Islet of Langerhans (tissue), 1 donor: ENCODE measurements around the gene RASAL1.

Source experiments
- FAIRE-seq: peaks from one replicate; lab custom pipeline; 2011; peaks lifted over from hg19 to GRCh38; lab: Jason Lieb, UNC

Gene RASAL1

DNA sequence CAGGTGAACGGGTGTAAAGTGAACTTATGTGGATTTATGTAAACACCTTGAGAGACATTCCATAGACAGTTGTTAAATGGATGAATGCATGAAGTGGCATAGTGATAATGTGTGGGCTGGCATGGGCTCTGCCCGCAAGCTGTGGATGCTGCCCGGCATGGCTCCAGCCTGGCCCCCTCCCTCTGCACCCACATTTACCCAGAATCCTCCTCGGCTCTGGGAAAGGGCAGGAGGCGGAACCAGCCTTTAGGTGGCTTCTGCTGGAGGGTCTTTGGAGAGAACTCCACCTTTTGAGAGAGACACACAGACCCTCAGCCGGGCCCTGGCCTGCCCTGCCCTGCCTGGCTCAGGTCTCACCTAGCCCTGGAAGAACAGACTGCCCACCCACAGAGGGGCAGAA is 18.7 kb downstream of the RASAL1 start:
- FAIRE-seq, result no peak

DNA sequence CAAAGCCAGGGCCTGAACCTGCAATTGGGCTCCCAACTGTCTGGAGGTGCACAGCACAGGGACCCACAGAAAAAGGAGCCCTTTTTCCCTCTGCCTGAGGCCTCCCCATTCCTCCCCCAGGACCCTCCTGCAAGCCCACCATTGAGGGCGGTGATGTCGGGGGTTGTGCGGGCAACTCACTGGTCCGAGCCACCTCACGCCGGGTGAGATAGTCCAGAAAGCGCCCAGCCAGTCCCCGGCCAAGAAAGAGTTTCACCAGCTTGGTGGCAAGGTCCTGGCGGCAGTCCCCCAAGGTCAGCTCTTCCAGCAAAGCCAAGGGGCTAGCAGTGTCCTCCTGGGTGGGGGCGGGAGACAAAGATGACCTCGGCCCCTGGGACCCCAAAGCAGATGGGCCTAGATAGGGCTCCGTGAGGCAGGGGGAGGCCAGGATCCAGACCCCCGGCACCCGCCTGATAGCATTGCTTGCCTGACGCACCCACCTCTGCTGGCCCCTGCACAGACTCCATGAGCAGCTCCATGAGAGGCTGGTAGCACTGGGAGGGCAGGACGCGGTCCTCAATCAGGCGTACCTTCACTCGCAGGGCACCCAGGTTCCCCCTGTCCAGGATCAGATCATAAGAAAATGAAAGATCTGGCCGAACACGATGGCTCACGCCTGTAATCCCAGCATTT is 20.0 kb downstream of the RASAL1 start:
- no peak for FAIRE-seq

DNA sequence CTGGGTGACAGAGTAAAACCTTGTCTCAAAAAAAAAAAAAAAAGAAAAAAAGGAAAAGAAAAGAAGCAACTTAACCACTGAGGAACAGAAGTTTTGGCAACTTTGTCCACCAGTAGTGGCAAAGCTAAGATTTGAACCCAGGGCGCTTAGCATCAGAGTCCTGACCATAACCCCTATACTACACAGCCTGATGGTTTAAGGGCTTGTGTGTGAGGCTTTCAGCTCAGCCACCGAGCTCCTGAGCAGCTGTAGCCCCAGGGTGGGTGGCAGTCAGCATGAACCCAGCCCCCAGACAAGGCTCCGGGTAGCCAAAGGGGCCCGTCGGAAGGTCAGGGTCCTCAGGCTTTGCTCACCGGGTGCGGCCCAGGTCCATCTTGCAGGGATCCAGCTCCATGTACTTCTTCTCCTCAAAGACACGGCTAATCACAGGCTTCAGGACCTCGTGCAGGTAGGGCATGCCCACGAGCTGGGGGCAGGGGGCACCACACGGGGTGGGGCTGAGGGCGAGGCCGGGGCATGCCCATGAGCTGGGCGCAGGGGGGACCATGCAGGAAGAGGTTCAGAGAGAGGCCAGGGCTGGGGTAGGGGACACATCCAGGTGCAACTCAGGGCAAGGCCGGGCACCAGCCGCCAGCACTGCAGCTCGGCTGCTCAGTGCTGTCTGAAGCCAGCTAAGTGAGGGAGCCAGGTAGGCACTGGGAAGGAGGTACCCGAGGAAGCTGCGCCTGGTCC is 20.9 kb downstream of the RASAL1 start:
- no peak for FAIRE-seq

DNA sequence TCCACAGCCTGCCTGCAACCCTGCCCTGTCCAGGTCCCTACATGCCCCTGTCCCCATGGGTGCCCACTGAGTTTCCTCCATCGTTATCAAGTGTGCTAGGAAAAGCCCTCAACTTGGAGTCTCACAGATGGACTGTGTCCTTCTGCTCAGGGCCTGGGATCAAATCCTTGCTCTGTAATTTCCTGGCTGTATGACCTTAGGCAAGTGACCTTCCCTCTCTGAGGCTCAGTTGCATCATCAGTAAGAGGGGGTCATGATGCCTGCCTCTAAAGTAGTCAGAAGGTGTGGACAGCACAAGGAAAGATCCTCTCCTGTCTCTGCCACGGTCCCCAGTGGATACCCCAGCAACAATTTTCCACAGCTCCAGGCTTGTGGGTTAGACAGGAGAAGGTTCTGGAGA is 22.2 kb downstream of the RASAL1 start:
- FAIRE-seq, result no peak

DNA sequence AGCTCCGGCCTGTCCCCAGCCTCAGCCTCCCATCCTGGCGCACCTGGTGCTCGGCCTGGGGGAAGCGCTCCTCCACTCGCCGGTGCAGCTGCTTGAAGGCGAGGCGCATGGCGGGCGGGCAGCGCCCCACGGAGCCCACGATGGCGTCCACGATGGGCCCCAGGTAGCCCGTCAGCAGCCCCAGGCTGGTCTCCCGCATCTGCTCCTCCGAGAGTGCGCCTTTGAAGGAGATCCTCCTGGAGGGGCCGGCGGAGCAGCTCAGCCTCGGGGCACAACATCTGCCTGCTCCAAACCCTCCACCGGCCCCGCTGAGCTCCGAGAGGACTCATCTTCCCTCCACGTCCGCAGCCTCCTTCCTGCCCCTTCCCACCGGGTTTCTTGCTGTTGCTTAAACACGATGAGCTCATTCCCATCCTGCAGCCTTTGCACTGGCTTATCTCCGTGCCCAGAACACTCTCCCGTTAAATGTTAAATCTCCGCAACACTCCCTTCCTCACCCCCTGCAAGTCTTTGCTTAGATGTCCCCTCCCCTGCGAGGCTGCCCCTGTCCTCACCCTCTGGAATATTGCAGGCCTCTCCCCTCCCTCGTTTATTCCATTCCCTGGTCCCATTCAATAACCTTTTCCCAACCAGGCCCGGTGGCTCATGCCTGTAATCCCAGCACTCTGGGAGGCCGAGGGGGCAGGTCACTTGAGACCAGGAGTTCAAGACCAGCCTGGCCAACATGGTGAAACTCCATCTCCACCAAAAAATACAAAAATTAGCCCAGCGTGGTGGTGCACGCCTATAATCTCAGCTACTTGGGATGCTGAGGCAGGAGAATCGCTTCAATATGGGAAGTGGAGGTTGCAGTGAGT is 23.3 kb downstream of the RASAL1 start:
- no peak for FAIRE-seq

DNA sequence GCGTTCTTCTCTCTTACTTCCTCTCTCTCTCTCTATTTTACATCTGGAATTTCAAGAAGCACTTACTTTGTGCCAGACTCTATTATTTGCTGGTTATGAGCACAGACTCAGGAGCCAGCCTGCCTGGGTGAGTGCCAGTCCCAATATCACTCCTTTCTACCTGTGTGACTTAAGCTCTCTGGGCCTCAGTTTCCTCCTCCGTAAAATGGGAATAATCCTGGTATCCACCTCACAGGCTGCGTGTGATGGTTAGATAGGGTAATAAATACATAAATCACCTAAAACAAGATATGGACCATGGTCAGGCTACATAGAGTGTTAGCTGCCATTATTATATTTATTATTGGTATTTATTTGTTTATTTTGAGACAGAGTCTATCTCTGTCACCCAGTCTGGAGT is 24.3 kb downstream of the RASAL1 start:
- no peak for FAIRE-seq

DNA sequence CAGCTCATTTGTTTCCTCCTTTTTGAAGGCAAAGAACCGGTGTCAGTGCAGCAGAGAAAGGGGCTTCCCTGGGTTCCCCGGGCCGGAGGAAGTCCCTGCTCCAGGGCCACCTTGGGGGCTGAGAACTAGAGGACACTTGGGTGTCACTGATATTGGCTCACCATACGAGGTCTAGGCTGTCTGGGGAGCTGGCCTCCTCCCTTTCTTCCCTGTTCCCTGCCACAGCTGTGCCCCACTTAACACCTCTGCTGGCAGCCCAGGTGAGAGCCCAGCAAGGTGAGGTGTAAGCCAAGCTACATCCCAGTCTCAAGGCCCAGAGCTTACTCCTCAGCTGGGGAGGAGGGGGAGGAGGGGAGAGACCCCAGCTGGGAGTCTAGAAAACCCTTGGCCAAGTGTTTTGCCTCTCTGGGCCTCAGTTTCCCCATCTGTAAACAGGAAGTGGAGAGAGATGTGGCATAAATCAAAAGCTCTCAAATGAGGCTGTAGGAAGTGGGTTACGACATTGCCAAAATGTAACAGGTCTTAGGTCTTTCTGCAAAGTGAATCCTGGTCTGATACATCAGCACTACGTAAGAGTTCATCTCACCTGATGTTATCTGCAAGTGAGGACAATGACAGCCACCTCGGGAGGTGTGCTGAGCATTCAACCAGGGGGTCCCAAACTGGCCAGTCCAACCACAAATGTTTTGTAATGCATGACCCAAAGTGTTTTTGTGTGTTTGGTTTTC is 25.5 kb downstream of the RASAL1 start:
- no peak for FAIRE-seq

DNA sequence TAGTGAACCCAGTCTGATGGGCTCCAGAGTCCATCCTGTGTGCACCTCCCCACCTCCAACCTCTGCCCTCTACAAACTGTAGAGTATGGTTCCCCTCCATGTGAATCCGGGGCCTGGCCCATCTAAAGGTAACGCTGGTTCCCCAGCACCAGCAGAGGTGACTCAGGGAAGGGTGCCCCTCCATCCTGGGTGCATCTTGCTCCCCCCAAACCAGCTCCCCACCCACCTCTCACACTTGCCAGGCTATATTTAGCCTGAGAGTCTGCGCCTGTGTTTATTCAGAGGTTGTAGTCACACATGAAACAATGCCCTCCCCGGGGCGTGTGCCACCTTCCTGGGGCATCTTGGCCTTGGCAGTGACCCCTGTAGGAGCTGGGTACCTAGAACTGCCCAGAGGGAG is 26.2 kb downstream of the RASAL1 start:
- FAIRE-seq, result no peak

DNA sequence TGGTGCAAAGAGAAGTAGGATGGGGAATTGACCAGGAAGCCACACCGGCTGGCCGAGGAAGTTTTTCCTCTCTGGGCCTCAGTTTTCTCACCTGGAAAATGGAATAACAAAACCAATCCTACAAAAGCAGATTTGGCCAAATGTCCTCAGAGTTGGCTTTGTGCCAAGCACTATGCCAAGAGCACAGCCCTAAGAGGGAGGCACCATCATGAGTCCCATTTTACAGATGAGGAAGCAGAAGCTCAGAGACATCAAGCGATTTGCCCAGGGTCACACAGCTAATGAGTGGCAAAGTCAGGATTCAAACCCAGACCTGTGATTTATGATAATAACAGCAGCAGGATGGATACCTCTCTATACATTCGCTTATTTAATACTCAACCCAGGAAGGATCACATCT is 27.3 kb downstream of the RASAL1 start:
- FAIRE-seq, result no peak

DNA sequence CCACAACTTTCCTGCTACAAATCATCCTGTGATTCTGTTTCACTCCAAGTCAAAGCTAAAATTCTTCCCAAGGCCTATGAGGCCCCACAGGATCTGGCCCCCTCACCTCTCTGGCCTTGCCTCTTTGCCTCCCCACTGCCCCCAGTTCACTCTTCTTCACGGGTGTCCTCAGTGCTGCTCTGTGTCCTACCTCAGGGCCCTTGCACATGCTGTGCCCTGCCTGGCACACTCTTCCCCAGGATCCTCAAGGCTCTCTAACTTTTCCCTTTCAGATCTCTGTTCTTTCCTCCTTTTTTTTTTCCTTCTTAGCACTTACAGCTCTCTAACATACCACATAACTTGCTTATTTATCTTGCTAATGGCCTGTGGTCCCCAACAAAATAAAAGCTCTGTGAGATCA is 29.2 kb downstream of the RASAL1 start:
- FAIRE-seq, result no peak

DNA sequence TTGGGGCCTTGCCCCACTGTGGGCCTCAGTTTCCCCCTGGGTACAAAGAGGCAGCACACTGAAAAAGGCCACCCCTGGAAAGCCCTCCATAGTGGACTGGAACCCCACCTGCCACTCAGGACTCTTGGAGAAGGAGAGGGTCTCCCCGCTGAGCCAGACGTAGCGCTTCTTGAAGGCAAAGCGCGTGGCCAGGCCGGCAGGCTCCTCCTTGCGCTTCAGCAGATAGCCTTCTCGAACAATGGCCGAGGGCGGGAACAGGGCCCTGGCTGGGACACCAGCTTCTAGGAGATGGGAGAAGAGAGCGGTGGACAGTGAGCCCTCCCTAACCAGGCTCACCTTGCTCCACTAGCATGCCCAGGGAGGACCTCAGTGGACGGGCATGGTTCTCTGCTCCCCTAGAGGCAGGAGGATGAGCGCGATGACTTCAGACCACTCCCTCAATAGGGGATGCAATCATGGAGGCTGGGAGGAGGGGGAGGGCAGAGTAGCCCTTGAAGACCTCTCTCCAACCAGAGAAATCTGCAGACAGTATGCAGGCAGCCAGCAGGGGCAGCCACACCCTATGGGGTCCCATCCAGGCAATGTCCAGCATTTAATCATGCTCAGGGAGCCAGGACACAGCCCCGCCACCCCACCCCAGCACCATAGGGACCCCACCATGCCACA is 29.8 kb downstream of the RASAL1 start:
- FAIRE-seq, result no peak

DNA sequence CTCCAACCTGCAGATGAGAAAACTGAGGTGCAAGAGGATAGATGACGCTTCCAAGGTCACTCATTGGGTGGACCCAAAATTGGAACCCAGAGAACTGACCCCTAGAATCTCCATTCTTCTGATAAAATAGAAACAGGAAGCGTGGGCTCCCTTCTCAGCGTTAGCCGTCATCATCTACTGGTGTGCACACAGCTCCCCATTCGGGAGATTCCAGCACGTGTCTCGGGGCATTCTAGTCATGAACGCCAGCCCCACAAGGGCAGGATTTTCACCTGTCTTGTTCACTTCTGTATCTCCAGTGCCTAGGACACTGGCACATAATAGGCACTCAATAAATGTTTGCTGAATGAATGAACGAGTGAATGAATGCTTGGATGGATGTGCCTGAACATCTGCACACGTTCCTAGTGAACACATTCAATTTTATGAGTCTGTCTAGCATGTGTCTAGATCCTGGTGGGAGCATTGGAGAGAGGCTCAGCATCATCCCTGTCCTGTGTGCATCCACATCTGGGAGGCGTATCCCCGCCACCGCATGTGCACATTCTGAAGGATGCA is 30.5 kb downstream of the RASAL1 start:
- FAIRE-seq, result no peak

DNA sequence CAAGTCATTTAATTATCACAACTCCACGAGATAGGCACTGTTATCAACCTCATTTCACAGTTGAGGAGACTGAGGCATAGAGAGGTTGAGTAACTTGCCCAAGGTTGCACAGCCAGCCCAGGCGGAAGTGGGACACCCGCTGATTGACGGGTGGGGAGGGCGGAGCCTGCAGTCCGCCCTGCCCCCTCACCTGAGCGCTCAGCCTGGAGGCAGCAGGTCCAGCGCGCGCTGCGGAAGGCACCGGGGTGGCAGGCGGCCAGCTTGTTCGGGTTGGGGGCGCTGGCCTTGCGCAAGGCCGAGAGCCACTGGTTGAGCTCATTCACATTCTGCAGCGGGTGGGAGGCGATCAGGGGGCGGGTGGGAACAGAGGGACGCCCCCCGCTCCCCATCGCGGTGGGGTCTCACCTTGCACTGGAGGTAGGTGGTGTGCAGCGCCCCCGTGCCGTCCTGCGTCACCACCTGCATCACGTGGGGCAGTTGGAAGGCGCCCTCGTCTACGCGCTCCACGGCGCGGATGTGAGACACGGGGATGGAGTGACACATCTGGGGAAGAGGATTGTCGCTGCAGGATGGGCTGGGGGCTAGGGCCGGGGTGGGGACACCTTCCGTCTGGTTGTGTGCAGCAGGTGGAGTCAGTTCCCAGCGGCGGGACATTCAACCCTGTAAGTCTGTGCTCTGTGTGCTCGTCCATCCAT is 31.7 kb downstream of the RASAL1 start:
- FAIRE-seq, result no peak

DNA sequence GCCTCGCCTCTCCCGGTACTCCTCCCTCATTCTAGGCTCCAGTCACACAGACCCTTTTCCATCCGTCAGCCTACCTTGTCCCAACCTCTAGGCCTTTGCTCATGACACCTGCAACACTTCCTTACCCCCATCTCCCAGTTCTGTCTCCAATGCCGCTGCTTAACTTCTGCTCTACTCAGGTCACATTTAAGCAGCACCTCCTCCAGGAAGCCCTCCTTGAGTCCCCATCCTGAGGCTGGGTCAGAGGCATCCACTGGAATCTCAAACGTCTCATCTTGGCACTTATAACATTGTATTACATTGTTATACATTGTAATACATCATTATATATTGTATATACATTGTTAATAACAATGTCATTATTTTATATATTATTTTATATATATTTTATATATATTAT is 32.8 kb downstream of the RASAL1 start:
- no peak for FAIRE-seq

DNA sequence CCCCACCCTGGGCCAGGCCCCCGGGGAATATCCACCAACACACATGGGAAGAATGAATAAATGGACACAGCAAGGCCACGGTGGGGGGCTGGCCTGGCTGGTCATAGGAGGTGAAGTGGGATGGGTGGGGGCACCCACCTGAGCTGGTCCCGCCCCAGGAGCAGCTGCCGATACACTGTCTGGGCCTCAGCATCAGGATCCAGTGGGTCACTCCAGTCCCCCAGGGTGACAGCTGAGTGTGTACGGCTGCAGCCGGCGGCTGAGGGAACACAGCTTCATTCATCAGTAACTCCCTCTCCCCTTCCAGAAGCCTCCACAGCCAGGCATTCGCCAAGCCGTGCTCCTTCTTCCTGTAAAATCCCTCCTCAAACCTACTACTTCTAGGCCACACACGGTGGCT is 33.8 kb downstream of the RASAL1 start:
- no peak for FAIRE-seq

DNA sequence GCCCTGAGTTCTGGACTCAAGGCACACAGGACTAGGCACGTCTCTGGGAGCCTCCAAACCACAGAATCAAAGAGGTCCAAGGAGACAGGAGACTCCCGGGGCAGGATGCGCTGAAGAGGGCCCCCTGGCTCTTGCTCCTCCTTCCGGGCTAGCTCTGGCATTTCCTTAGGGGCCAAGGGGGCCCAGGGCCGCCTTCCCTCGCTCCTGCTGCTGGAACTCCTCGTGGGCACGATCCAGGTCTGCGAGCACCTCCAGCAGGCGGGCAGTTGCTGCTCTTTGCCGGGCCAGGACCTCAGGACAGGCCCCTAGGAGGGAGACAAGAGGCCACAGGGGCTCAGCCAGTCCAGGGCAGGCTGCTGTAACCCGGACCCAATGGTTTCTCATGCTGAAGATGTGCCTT is 35.8 kb downstream of the RASAL1 start:
- FAIRE-seq, result no peak

DNA sequence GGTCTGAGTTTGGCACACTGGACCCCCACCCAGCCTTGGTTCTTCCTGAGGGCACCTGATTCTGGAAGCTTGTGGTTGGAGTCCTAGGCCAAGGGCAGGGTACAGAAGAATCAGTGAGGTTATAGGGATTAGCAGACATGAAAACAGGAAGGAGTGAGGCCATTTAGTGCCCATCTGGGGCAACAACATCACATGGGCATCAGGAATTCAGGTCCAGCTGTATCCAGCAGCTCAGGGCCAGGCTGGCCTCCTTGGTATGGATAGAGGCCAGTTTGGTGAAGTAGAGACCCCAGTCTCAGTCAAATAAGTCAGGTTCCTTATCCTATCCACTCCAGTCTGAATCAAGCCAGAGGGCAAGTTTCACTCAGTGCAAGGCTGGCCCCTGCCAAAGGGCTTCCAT is 36.2 kb downstream of the RASAL1 start:
- FAIRE-seq, result no peak

DNA sequence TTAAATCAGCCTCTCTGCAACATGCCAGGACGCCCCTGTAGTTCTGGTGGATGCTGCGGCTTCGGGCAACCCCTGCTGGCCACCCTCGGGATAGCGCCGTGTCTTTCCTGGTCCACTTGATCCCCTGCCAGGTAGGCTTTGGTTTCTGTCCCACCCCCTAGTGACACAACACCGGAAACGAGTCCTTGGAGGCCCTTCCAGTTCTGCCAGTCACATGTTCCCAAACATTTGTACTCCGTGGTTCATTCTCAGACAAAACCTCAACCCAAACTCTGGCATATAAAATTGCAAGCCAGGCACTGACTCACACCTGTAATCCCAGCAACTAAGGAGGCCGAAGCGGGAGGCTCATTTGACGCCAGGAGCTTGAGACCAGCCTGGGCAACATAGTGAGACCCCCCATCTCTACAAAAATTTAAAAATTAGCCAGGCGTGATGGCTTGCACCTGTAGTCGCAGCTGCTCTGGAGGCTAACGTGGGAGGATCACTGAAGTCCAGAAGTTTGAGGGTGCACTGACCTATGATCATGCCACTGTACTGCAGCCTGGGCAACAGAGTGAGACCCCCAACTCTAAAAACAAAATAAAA is 37.0 kb downstream of the RASAL1 start:
- FAIRE-seq, result no peak

DNA sequence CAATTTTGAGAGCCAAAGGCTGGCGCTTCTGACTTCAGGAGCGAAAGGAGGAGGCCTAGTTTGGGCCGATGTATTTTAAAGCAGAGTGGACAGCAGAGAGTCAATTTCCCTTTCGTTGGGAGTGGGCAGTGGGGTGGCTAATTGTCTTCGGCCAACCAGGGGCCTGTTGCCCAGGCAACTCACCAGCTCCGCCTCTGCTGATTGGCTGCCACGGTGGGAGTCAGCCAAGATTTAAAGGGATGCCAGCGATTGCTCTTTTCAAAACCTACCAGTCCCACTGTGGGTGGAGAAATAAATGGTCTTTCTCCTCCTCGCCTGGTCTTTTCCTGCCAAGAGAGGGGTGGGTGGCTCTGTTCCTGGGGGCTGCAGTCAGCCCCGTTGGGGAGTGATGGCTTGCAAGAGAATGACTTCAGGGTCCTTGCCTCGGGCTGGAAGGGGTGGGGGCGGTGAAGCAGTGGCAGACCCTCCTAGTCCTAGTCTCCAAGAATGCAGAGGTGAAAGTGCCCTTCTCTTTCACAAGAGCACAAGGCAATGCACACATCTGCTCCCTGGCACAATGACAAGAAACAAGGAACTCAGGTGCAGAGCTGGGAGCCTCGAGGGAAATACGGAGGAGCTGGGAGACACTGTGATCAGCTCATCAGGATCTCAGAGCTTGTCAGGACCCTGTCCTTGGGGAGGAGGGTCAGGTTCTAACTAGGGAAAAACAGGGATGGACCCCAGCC is 37.7 kb downstream of the RASAL1 start:
- no peak for FAIRE-seq
